GM20000 (cell line): Measurements from ENCODE around the gene SCAPER.

Experiments used
- DNase-seq: peaks from one replicate; pipeline ENCODE4 v3.0.0; 2012; ENCODE audit warnings: low spot score
- CTCF ChIP-seq: IDR thresholded peaks from 2 replicates; pipeline ENCODE4 v1.5.1; 2012; ENCODE audit warnings: mild to moderate bottlenecking, control low read depth; ENCODE audit errors: extremely low read depth, missing control alignments

SCAPER gene

GRCh38 chr15:76347482-76348055 lies 557.6 kb downstream of the SCAPER start:
- no peak for TF ChIP-seq CTCF
- DNase-seq, result no peak

GRCh38 chr15:76346669-76347481 lies 558.3 kb downstream of the SCAPER start:
- peak; percentile 39 for DNase-seq
- no peak for TF ChIP-seq CTCF

- TF ChIP-seq CTCF, result no peak
- peak; percentile 86 for DNase-seq
Measured at GRCh38 chr15:76345880-76346668, 559.1 kb downstream of the SCAPER start.

GRCh38 chr15:76345583-76345879 lies 559.6 kb downstream of the SCAPER start:
- TF ChIP-seq CTCF, result no peak
- peak; percentile 30 for DNase-seq

GRCh38 chr15:76344893-76345582 lies 560.1 kb downstream of the SCAPER start:
- TF ChIP-seq CTCF, result no peak
- DNase-seq, result peak; percentile 20

GRCh38 chr15:76343313-76343996 lies 561.7 kb downstream of the SCAPER start:
- peak; percentile 32 for DNase-seq

More at GRCh38 chr15:76343313-76343996, 561.7 kb downstream of the SCAPER start:
- TF ChIP-seq CTCF, result no peak
